Urinary bladder (tissue), 4 donors: Measurements from ENCODE around the gene ANKK1. TPM values are rescaled to one million over a fixed set of nuclear protein-coding genes. Genes with fewer than 3 reads are reported as not detected.

Experiments
- DNase-seq: peaks from one replicate; pipeline ENCODE4 v3.0.0-alpha.2; 2015; ENCODE audit errors: extremely low spot score
- H3K27ac ChIP-seq: one replicate; pipeline ENCODE4 v1.5.1; 2013; ENCODE audit warnings: low read depth, mild to moderate bottlenecking, moderate library complexity
- H3K36me3 ChIP-seq: one replicate; pipeline ENCODE4 v1.6.1; 2013; ENCODE audit warnings: mild to moderate bottlenecking, moderate library complexity; ENCODE audit not compliant: insufficient read depth
- H3K4me1 ChIP-seq: one replicate; pipeline ENCODE4 v1.6.1; 2013; ENCODE audit warnings: mild to moderate bottlenecking, moderate library complexity; ENCODE audit not compliant: insufficient read depth
- H3K4me3 ChIP-seq: one replicate; pipeline ENCODE4 v1.5.1; 2013; ENCODE audit warnings: low read depth, low read length
- WGBS: extraction: QIAGEN DNeasy Blood & Tissue Kit; methylation state at CpG from one replicate; pipeline ENCODE4 v1.1.7; 2013; 5-methylcytosine and 5-hydroxymethylcytosine counted together
- polyA plus RNA-seq: library from polyadenylated mRNA; stranded (reverse); fragments of 200-250 nt; gene quantifications from one replicate; pipeline ENCODE4 v1.2.3, GENCODE V29; 2013
- total RNA-seq: library from RNA; depleted of rRNA; stranded (reverse); fragments of >200 nt; gene quantifications from one replicate; pipeline ENCODE4 v1.2.3, GENCODE V29; 2014
- donor health status: healthy with polysubstance abuse.
- donor health status: healthy.

ANKK1 gene
- total and polyA plus RNA-seq, 2 donors, result 0.16 to 0.32 TPM

DNA sequence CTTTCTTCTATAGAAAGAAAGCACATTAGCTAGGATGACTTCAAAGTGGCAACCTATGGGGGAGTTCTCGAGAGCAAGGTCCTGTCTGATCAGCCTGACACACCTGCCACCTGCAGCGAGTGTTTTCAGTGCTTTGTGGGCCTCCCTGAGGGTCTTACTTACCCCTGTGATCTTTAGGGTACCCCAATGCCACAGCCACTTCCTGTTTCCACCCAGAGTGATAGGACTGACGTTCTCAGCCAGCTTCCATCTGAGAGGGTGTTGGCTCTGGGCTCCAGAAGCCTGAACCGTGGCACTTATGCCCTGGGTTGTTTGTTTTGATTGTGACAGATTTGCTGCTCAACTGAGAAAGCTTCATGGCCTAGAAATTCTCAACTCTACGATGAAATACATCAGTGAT lies 21.7 kb upstream of the ANKK1 start:
- DNase-seq, result no peak
- Histone ChIP-seq H3K27ac (no peak overlapping the region), H3K4me1 (no peaks in the 10 kb centered on the region), H3K36me3 (no peaks in the 10 kb centered on the region), H3K4me3 (no peak overlapping the region)
- 76% methylated on average over 5 of the region's 5 CpGs for WGBS

DNA sequence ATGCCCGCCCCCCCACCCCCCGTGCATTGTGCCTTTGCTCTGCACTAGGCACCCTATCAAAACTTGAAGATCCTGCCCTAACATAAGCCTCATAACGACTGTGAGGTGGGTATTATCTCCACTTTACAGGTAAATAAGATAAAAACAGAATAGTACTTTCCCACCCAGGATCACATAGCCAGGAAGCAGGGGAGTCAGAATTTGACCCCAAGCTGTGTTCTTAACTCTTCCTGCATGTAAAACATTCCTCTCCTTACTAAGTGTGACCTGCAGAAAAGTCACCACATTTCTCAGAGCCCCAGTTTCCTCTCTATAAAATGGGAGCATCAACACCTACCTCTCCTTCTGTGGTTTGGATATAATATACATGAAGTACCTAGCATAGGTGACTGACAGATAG lies 18.2 kb upstream of the ANKK1 start:
- no peak overlapping the region for H3K27ac ChIP-seq
- H3K36me3 ChIP-seq, result no peaks in the 10 kb centered on the region
- DNase-seq, result no peak
- no peak overlapping the region for H3K4me3 ChIP-seq
- H3K4me1 ChIP-seq, result no peaks in the 10 kb centered on the region
- 73% methylated on average over 3 of the region's 3 CpGs for WGBS

DNA sequence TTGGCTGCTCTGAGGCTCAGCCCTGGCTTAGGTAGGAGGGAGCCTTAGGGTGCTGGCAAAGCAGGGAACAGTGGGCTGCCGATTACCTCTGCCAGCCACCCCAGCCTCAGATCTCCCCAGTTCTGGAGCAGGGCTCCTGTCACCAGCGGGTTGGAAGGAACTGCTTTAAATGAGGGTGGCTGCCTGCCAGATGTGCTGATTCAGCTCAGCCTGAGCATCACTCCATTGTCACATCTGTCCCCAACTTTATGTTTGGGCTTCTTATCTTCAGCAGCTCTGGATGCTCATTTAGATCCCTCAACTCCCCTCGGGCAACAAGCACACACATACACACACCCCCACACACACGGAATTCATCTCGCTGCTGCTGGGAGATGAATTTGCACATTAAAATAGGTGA lies 16.9 kb upstream of the ANKK1 start:
- H3K4me1 ChIP-seq, result no peaks in the 10 kb centered on the region
- no peaks in the 10 kb centered on the region for H3K36me3 ChIP-seq
- DNase-seq, result no peak
- 82% methylated on average over 5 of the region's 5 CpGs for WGBS
- H3K4me3 ChIP-seq, result no peak overlapping the region
- H3K27ac ChIP-seq, result no peak overlapping the region

DNA sequence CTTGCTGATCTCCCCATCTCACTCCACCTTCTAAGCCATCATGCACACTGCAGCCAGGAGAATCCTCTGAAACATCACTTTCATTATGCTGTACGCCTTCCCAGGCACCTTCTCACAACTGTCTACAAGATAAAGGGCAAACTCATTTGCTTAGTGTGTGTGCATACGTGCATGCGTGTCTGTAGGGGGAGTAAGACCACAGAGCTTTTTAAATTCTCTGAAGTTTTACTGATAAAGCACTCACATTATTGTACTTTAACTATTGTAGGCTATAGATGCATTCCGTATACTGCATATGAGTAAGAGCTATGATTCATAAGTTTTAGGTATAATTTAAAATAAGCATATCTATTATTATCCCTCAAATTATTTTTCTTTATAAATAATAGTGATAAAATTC lies 15.3 kb upstream of the ANKK1 start:
- DNase-seq, result no peak
- H3K27ac ChIP-seq, result no peak overlapping the region
- no peaks in the 10 kb centered on the region for H3K36me3 ChIP-seq
- H3K4me3 ChIP-seq, result no peak overlapping the region
- WGBS, result 86% methylated on average over 4 of the region's 4 CpGs
- H3K4me1 ChIP-seq, result no peaks in the 10 kb centered on the region

DNA sequence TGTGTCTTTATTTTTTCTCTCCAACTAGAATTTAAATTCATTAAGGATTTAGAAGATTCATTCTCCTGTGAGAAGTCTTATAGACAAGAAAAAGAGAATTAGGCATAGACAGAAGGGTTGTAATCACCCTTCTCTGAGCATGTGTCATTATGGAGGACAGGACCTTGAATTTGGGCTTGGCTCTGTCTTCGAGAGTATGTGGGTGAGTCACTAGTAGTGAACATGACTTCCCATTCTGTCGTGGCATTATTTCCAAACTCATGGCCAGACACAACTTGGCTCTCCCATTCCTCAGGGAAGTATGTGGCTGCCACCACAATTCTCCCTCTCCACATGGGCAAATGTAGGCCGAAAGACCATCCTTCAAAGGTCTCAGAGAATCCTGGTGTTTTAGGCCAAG lies 14.3 kb upstream of the ANKK1 start:
- H3K4me3 ChIP-seq, result no peak overlapping the region
- no peak overlapping the region for H3K27ac ChIP-seq
- no peaks in the 10 kb centered on the region for H3K36me3 ChIP-seq
- no peaks in the 10 kb centered on the region for H3K4me1 ChIP-seq
- DNase-seq, result no peak
- WGBS, result 66% methylated on average over 3 of the region's 3 CpGs

DNA sequence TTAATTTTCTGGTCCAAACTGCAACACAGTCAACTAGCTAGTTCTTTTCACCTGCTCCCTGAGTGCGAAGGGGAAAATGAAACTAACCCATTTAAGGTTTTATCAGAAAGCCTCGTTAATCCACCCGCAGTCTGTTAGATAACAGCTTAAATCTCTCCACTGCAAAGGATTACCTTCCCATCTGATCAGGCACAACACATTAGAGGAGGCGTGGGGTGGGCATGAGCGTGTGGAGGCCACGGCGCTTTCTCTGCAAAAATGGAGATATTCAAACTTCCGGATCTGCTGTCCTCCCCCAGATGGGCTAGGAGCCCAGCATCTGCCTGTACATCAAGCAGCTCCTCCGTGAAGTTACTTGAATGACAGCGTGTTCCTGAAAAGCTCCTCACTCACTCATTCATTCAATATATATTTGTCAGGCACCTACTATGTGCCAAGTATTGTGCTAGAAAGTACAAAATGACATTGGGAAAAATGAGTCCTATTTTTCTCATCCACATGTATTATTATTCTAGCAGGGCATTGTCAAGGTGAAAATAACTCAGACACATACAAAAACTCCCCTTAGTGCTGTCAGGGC lies 13.5 kb upstream of the ANKK1 start:
- Histone ChIP-seq H3K36me3 (no peaks in the 10 kb centered on the region), H3K4me3 (no peak overlapping the region)

DNA sequence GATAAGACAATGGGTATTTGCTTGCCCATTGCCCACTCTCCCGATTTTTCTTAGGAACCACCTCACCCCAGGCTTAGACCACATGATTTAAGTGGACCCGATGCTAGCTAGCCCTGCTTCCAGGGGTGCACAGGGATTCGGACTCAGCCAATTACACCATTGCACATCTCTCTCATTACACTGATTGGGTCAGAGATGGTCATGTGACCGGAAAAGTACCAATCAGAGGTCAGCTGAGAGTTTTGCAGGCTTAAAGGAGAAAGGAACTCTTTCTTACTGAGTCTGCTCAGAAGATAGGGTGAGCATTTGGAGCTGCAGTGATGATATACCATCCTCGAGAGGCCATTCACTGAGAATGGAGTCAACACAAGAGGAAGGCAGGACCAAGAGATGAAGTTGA lies 12.2 kb upstream of the ANKK1 start:
- Histone ChIP-seq H3K4me3 (no peak overlapping the region), H3K36me3 (no peaks in the 10 kb centered on the region), H3K27ac (no peak overlapping the region), H3K4me1 (no peaks in the 10 kb centered on the region)
- DNase-seq, result no peak
- 93% methylated on average over 5 of the region's 5 CpGs for WGBS

More for the DNA sequence above, 13.5 kb upstream of the ANKK1 start:
- no peak for DNase-seq
- Histone ChIP-seq H3K4me1 (no peaks in the 10 kb centered on the region), H3K27ac (no peak overlapping the region)
- WGBS, result 47% methylated on average over 10 of the region's 10 CpGs

DNA sequence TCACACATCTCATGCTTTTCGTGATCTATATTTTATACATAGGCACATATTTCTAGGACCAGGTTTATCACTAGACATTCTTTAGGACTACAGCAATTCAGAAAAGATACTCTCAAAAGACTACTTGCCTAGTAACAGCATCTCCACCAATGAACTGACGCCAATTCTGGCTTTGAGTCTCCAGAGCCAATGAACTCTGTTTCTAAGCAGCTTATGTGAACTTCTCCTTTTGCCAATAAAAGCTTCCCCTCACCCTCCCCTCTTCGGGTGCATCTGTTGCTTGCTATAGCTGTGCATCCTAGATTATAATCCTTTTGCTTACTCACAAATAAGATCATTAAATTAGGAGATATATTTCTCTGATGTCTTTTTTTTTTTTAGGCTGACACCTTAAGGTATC lies 11.4 kb upstream of the ANKK1 start:
- 28% methylated on average over 3 of the region's 3 CpGs for WGBS
- H3K4me3 ChIP-seq, result no peak overlapping the region
- no peaks in the 10 kb centered on the region for H3K36me3 ChIP-seq
- H3K27ac ChIP-seq, result no peak overlapping the region
- H3K4me1 ChIP-seq, result no peaks in the 10 kb centered on the region
- no peak for DNase-seq

DNA sequence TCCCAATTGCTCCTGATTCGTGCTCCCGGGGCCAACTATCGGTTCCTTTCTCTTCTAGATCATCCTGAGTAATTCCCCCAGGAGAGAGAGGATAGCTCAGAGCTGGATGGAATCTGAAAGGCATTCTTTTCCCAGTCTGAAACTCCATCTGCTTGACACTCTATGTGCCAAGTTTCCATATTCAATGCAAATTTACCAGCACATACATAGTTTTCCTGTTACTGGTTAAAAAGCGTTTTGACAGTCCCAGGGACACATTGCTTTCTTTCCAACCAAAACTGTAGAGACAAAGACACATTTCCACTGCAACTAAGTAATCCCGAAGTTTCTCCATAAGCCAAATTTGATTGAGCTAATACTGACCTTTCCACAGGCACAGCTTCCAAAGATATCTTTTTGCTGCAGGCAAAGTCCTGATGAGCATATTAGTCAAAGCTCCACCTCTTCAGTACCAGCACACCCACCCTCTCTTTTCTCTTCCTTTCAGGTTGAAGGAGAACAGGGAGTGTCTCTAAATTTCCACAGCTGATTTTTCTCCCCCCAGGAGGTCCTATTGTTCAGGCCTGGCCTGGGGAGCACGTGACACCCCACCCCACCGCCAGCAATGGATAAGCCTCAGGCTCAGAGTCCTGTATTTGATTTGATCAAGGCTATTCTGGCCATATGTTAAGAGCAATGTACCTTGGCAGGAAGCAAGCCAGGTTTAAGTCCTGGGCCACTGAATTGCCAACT lies 9.7 kb upstream of the ANKK1 start:
- no peak overlapping the region for H3K4me3 ChIP-seq
- no peaks in the 10 kb centered on the region for H3K36me3 ChIP-seq
- 51% methylated on average over 7 of the region's 7 CpGs for WGBS
- H3K27ac ChIP-seq, result no peak overlapping the region
- no peaks in the 10 kb centered on the region for H3K4me1 ChIP-seq
- DNase-seq, result no peak

DNA sequence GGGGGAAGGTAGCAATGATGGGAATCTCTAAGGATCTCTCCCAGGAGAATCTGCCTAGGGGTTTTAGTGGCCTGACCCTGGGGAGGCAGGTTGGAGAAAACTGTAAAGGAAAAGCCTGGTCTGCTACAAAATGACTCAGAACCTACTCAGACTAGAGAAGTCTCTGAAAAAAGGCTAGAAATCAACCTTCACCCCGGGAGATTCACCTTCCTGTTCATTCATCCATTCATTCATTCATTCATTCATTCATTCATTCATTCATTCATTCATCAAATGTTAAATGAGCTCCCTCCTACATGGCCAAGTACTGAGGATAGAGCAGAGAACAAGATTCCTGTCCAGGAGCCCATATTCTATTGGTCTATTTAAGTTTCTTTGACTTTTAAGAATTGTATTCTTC lies 8.9 kb upstream of the ANKK1 start:
- WGBS, result 82% methylated on average over 1 of the region's 1 CpG
- Histone ChIP-seq H3K4me3 (no peak overlapping the region), H3K4me1 (no peaks in the 10 kb centered on the region), H3K27ac (no peak overlapping the region), H3K36me3 (no peaks in the 10 kb centered on the region)
- DNase-seq, result no peak

DNA sequence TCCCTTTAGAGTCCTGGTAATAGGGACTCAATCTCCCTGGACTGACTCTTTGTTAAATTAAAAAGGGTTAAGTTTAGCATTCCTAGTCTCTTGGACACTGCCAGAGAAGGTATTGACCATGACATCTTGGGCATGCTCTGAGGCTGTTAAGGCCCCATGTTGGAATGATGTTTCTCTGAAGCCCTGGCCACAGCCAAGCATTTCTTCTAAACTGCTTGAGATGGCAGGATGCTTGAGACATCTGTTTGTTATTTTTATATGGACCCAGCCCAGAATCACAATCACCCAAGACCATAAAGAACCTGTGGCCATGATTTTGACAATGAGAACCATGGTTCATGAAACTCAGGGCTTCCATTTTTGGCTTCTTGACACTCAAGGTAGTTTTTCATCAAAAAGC lies 5.5 kb upstream of the ANKK1 start:
- no peak for DNase-seq
- no peak overlapping the region for H3K27ac ChIP-seq

DNA sequence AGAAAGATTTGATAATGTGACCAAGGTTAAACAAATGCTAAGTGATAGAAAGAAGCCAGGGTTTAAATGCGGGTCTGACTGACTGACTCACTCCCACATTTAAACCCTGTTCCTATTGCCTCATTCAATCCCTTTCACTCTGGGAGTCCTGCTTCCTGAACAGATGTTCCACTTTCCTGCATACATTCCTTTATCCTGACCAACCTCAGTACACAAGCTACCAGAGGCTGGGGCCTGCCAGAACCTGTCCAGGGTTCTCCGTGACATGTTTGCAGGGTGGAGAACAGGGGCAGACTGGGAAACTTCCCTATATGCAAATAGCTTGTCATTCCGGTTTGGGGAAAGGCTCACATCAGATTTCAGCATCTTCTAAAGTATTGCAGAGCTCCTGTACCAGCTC lies 3.0 kb upstream of the ANKK1 start:
- H3K4me3 ChIP-seq, result no peak overlapping the region
- H3K27ac ChIP-seq, result no peak overlapping the region
- no peaks in the 10 kb centered on the region for H3K4me1 ChIP-seq
- no peaks in the 10 kb centered on the region for H3K36me3 ChIP-seq
- peak; percentile 58 for DNase-seq
- WGBS, result 50% methylated on average over 3 of the region's 3 CpGs

More for the DNA sequence above, 5.5 kb upstream of the ANKK1 start:
- no peak overlapping the region for H3K4me3 ChIP-seq
- H3K36me3 ChIP-seq, result no peaks in the 10 kb centered on the region
- no peaks in the 10 kb centered on the region for H3K4me1 ChIP-seq

DNA sequence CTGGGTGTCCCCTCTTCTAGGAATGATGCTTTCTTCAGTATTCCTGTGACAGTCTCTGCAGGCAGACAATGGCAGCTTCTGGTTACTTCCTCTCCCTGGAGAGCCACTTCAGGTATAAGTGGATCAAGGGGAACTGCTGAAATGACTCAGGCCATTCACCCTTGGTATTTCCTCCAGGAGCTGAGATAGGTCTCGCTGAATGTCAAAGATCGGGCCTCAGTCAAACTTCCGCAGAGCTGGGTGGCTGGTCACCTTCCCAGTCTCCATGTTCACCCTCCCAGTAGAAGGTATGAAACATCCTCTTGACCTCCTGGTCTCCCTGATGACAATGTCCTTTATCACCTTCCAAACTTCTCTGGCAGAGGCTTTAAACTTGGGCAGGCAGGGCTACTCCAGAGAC lies 1.8 kb upstream of the ANKK1 start:
- 95% methylated on average over 3 of the region's 3 CpGs for WGBS

DNA sequence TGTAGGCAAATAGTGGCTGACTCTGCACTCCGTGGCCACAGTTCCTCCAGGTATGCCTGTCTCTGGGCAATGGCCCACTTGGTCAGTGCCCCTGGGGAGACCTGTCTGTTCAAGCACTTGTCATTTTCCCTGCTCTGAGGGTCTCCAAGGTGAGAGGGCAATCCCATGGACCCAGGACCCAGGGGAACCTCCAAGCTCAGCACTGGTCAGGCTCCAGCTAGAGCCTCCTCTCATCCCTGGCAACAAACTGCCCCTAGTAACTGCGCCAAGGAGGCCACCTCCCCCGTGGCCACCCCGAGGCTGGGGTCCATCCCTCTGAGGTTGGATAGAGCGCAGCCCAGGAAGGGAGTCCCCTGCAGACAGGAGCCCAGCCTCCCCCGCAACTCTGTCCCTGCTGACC lies 713 bp upstream of the ANKK1 start:
- H3K36me3 ChIP-seq, result no peaks in the 10 kb centered on the region
- DNase-seq, result no peak
- H3K4me3 ChIP-seq, result no peak overlapping the region
- WGBS, result 85% methylated on average over 6 of the region's 6 CpGs
- H3K4me1 ChIP-seq, result no peaks in the 10 kb centered on the region
- H3K27ac ChIP-seq, result no peak overlapping the region

More for the DNA sequence above, 1.8 kb upstream of the ANKK1 start:
- H3K27ac ChIP-seq, result no peak overlapping the region
- H3K4me3 ChIP-seq, result no peak overlapping the region
- no peaks in the 10 kb centered on the region for H3K4me1 ChIP-seq
- no peak for DNase-seq
- H3K36me3 ChIP-seq, result no peaks in the 10 kb centered on the region
